Ovary (tissue), 9 donors: Measurements from ENCODE around the gene PPP2R2C. TPM values are rescaled to one million over a fixed set of nuclear protein-coding genes. Genes with fewer than 3 reads are reported as not detected.
A peak's percentile ranks its signal among the peaks of the same experiment; 100 is the strongest.

Source experiments
- DNase-seq, 5 donors: peaks; one replicate each; pipeline ENCODE4 v3.0.0-alpha.2; 2019 to 2020
- H3K27ac ChIP-seq, 2 donors: fragments of 200-600 bp; one replicate each; pipeline versions ENCODE4 v1.5.1 to v1.8.0; 2019 to 2022
- H3K27me3 ChIP-seq: fragments of 200-600 bp; one replicate; pipeline ENCODE4 v1.8.0; 2022
- H3K36me3 ChIP-seq: fragments of 200-600 bp; sonication (generic); one replicate; pipeline ENCODE4 v1.5.1; 2019
- H3K4me1 ChIP-seq: one replicate; pipeline ENCODE4 v1.8.1; 2013; ENCODE audit warnings: mild to moderate bottlenecking, moderate library complexity; ENCODE audit not compliant: insufficient read depth
- H3K4me3 ChIP-seq: fragments of 200-600 bp; sonication (generic); one replicate; pipeline ENCODE4 v1.5.1; 2017
- H3K9me3 ChIP-seq, 2 donors: fragments of 200-600 bp in 1 of 2; sonication (generic) in 1 of 2; one replicate each; pipeline versions ENCODE4 v1.5.1 to v1.8.1; 2013 to 2019; ENCODE audit warnings: mild to moderate bottlenecking in 1 of 2, moderate library complexity in 1 of 2
- CTCF ChIP-seq, 3 donors: fragments of 450-650 bp in 2 of 3; fragments of 200-600 bp in 1 of 3; IDR thresholded peaks; one replicate each; pipeline versions ENCODE4 v1.5.1 to v1.8.0; 2016 to 2022; ENCODE audit warnings: antibody characterized with exemption in 3 of 3, mild to moderate bottlenecking in 1 of 3
- EP300 ChIP-seq: sonication (generic); formaldehyde crosslinking; IDR thresholded peaks from one replicate; pipeline ENCODE4 v1.6.1; 2017; ENCODE audit warnings: antibody characterized with exemption
- POLR2A ChIP-seq: fragments of 450-650 bp; IDR thresholded peaks from one replicate; pipeline ENCODE4 v1.6.1; 2017; ENCODE audit warnings: antibody characterized with exemption, mild to moderate bottlenecking, moderate library complexity
- WGBS, 3 donors: extraction: QIAGEN DNeasy Blood & Tissue Kit in 1 of 3; methylation state at CpG; one replicate each; pipeline versions ENCODE4 v1.1.5 to v1.1.7; 2013 to 2017; 5-methylcytosine and 5-hydroxymethylcytosine counted together
- intact Hi-C, 4 donors: fragments of 100-400 bp; cut with DNase I; formaldehyde crosslinking; loops; one replicate each; pipeline versions ENCODE4 v1.11.0 to v1.15.1; 2022 to 2023
- polyA plus RNA-seq, 2 donors: library from polyadenylated mRNA; stranded (reverse); fragments of 200-250 nt in 1 of 2; fragments of 350-450 nt in 1 of 2; fragmentation: Illumina TruSeq in 1 of 2; extraction: RNeasy Lipid Tissue Mini Kit (QIAGEN cat#74804) in 1 of 2; gene quantifications; one replicate each; pipeline ENCODE4 v1.2.3, GENCODE V29; 2013 to 2014
- total RNA-seq, 7 donors: library from RNA; depleted of rRNA in 2 of 7; stranded (reverse); fragments of >200 nt in 2 of 7; fragmentation: NEBNext Ultra II Directional in 3 of 7; extraction: Animal tissue kit (Norgen Biotek cat#: 25700) in 3 of 7; gene quantifications; one replicate each; pipeline versions ENCODE4 v1.1.0 to v1.2.4, GENCODE V29; 2016 to 2023
- donor health status: DM: no; HTN: no; CAD: no; lungs with moderate emphysema.
- donor health status: DM: no; HTN: no; CAD: no.
- donor health status: Bipolar disorder and iron deficiency.
- donor health status: DM: yes; HTN: yes; CAD: no.
- donor health status: DM: no; HTN: no; CAD: no.
- donor health status: DM: yes; HTN: yes; CAD: no.

The PPP2R2C gene
- total and polyA plus RNA-seq, 9 donors = 0.12 to 4.5 (median 0.77) TPM

DNA sequence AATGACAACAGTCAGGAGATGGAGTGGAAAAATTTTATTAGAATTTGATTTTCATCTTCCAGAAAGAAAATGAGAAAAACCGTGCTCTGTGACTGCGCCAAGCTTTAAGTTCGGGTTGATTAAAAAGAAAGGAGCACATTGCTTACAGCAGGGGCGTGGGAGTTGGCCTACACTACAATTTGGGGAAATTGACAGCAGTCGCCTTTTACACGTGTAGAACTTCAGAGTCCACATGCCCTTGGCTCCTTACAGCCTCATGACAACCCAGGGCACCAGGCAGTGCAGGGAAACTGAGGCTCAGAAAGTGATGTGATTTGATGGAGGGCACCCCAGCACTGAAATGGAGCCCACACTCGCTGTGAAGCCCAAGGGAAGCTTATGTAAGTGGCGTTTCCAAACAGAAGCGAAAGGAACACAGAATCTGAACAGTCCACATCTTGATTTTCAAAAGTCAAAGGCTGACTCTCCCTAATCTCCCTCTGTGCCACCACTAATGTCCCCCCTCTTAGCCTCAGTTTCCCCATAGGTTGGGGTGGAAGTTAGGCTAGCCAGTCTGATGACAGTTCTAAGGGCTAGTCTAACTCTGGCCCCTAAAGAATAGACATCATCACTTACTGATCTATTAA lies 5.5 kb downstream of the PPP2R2C start:
- intact Hi-C loops = no loop called here
- H3K36me3 ChIP-seq = no peaks in the 10 kb centered on the region
- TF ChIP-seq CTCF (IDR thresholded peaks at IDR 0.05) = no peak
- no peak for TF ChIP-seq EP300
- TF ChIP-seq POLR2A = no peak
- no peak overlapping the region for H3K27ac ChIP-seq
- DNase-seq = peak in 1 of 5 donors; percentile 0
- no peaks in the 10 kb centered on the region for H3K4me1 ChIP-seq
- no peaks in the 10 kb centered on the region for H3K9me3 ChIP-seq
- WGBS, 3 donors = 84 to 88% (median 88%) methylated on average over 9 of the region's 9 CpGs
- H3K4me3 ChIP-seq = no peak overlapping the region
- no peaks in the 10 kb centered on the region for H3K27me3 ChIP-seq

- DNase-seq = no peak
- H3K9me3 ChIP-seq = no peaks in the 10 kb centered on the region
- no peak overlapping the region for H3K4me3 ChIP-seq
- H3K4me1 ChIP-seq = no peaks in the 10 kb centered on the region
- TF ChIP-seq POLR2A (no peak), CTCF (IDR thresholded peaks at IDR 0.05) (no peak), EP300 (no peak)
- H3K36me3 ChIP-seq = no peaks in the 10 kb centered on the region
- intact Hi-C loops = no loop called here
- 90 to 93% (median 91%) methylated on average over 11 of the region's 11 CpGs for WGBS, 3 donors
- no peak overlapping the region for H3K27ac ChIP-seq
- no peaks in the 10 kb centered on the region for H3K27me3 ChIP-seq
Observed at GRCh38 chr4:6465955-6466354, 6.5 kb downstream of the PPP2R2C start.

GRCh38 chr4:6464842-6465588 lies 7.4 kb downstream of the PPP2R2C start:
- DNase-seq = peak in 1 of 5 donors; percentile 3

More at GRCh38 chr4:6464842-6465588, 7.4 kb downstream of the PPP2R2C start:
- no peaks in the 10 kb centered on the region for H3K4me1 ChIP-seq
- intact Hi-C loops = no loop called here
- H3K36me3 ChIP-seq = no peaks in the 10 kb centered on the region
- no peaks in the 10 kb centered on the region for H3K27me3 ChIP-seq
- 73 to 77% (median 76%) methylated on average over 7 of the region's 7 CpGs for WGBS, 3 donors
- TF ChIP-seq POLR2A (no peak), CTCF (IDR thresholded peaks at IDR 0.05) (no peak), EP300 (no peak)
- H3K9me3 ChIP-seq = no peaks in the 10 kb centered on the region
- H3K4me3 ChIP-seq = no peak overlapping the region
- H3K27ac ChIP-seq = no peak overlapping the region
